Measurements from ENCODE around the gene ZDHHC6.
"Not testable (repeated sequence)": the region's sequence is repeated elsewhere in the genome, so short reads cannot be mapped to it uniquely, and the experiment has no call there.

The ZDHHC6 gene

GRCh38 chr10:112442063-112442462 lies 4.7 kb downstream of the ZDHHC6 start:
- no peak for DNase-seq

DNA sequence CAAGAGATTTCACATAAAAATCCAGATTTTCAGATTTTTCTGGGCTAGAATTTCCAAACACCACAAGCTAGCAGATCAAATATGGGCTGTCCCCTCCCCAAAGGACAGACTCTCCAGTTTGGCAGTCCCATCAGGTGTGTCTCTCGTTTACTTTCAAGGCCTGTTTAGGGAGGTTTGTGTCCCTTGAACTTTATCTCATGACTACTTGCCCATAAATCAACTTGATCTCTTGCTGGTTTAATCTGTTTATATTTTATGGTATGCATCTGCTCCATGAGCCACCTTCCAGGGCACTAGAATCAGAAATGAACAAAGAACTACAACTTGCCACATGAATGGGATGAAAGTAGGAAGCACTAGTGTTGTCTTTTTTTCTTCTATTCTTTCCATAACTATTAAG lies 5.2 kb downstream of the ZDHHC6 start:
- no peak for DNase-seq

DNA sequence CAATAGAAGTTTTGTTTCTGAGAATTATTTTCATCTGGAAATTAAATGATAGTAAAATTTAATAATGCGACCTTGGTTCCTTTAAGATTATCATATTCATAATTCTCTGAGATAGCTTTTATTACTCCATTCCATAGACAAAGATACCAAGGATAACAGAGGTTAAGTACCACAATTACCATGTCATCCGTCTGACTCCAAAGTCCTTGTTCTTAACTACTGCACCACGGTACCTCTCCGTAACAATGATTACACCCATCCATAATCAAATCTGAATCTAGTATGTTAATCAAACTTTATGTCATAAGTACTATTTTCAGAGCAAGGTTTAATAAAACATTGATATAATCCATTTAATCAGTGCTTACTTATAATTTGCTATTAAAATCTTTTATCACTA lies 8.4 kb downstream of the ZDHHC6 start:
- DNase-seq, result no peak

GRCh38 chr10:112434988-112435619 lies 11.6 kb downstream of the ZDHHC6 start:
- DNase-seq, result no peak

DNA sequence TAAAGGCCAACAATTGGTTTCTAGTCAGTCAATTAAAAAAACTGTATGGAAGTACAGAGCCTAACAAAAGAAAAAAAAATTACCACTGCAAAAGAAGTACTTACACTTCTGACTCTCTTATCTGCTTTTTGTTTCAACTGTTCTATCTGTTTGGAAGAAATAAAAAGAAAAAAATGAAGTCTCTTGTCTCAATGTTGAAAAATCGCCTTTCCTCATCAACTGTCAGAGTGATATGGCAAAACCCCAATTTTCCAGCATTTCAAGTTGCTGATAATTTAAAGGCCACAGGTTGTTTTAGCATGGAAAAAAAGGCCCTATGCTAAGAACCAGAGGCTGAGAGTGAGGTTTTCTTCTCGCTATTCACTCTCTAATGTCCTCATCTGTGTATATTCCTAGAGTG lies 13.6 kb downstream of the ZDHHC6 start:
- no peak for DNase-seq

DNA sequence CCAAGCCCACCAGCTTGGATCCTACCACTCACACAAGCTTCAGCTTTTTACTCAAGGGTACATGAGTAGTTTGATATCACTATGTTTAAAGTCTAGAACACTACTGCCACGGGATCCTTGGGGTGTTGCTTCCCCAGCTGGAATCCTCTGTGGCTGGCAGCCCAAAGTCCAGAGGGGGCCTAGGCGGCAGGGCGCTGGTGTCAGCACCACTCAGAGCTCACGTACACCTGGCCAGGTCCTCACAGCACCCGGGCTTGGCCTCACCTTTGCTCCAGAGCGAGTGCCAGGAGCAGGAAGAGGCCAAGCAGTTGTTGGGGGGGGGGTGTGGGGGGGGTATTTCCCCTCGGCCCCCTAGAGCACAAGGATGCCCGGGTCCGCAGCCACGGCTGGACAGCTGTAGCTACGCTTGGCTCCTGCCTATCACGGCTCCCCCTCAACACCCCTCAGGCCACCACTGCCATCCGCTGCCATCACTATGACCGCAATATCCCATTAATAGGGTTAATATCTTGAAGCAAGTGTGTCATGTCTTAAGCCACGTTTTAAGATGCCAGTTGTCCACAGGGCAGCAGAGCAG lies 17.0 kb downstream of the ZDHHC6 start:
- DNase-seq, result no peak

GRCh38 chr10:112429147-112429546 lies 17.6 kb downstream of the ZDHHC6 start:
- no peak for DNase-seq

- DNase-seq, result no peak
Measured at GRCh38 chr10:112426111-112426510, 20.6 kb downstream of the ZDHHC6 start.

- no peak for DNase-seq
Measured at GRCh38 chr10:112424651-112425050, 22.1 kb downstream of the ZDHHC6 start.

DNA sequence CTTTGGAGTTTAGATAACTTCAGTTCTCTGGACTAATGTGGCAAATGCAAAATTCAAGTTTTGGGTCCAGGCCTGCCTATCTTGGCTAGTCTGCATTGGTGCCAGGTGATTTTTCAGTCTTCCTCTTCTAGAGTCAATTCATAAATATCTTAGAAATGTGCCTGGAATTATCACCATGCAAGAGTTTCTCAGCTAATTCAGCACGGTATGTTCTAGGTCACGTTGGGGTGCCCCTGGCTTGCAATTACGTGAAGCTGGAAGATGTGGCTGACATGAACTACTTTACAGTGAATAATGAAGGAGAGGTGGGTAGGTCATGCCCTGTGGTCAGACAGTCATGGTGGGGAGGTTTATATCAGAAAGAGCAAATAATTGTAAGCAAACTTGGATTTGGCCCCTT lies 25.0 kb downstream of the ZDHHC6 start:
- DNase-seq, result no peak

GRCh38 chr10:112412696-112413095 lies 34.0 kb downstream of the ZDHHC6 start:
- DNase-seq, result no peak

- DNase-seq, result no peak
Measured at GRCh38 chr10:112409755-112410154, 37.0 kb downstream of the ZDHHC6 start.

- DNase-seq, result no peak
Measured at GRCh38 chr10:112409299-112409698, 37.4 kb downstream of the ZDHHC6 start.

GRCh38 chr10:112407696-112408095 lies 39.0 kb downstream of the ZDHHC6 start:
- no peak for DNase-seq

GRCh38 chr10:112406806-112407205 lies 39.9 kb downstream of the ZDHHC6 start:
- DNase-seq, result not testable (repeated sequence)

DNA sequence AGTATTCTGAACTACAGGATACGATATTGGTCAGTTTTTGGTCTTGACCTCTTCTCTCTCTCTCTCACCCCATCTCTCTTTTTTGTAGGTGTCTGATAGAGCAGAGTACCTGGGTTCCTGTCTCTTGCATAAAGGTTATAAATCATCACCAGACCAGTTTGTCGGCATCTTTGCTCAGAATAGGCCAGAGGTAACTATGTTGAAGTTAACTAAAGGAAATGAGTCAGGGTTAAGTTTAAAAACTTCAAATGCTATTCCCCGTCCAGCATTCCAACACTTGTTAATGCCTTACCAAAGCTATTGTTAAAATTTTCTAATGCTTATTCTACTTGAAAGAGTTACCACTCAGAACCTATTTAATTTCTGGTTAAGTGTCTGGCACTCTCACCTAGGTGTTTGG lies 42.1 kb downstream of the ZDHHC6 start:
- no peak for DNase-seq

GRCh38 chr10:112402917-112403316 lies 43.8 kb downstream of the ZDHHC6 start:
- DNase-seq, result no peak

GRCh38 chr10:112397592-112397991 lies 49.1 kb downstream of the ZDHHC6 start:
- no peak for DNase-seq

GRCh38 chr10:112395809-112396530 lies 50.7 kb downstream of the ZDHHC6 start:
- DNase-seq, result no peak

- no peak for DNase-seq
Measured at GRCh38 chr10:112394475-112394875, 52.2 kb downstream of the ZDHHC6 start.

DNA sequence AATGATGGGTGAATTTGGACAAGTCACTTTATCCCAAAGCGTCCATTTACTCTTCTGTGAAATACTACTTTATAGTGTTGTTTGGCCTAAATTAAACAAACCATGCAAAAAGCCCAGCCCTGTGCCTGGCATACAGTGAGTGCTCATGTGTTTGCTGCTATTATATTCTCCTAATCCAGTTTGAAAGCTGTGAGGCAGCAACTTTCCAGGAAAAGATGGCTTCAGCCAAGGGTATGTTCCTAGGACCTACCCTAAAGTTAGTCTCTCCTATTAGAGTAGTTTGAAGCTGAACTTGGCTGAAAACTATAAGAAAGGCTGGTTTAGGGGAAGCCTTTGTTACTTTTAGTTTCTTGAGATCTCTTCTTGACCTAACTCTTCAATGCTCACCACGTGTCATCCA lies 52.9 kb downstream of the ZDHHC6 start:
- no peak for DNase-seq

GRCh38 chr10:112393341-112393740 lies 53.4 kb downstream of the ZDHHC6 start:
- no peak for DNase-seq

DNA sequence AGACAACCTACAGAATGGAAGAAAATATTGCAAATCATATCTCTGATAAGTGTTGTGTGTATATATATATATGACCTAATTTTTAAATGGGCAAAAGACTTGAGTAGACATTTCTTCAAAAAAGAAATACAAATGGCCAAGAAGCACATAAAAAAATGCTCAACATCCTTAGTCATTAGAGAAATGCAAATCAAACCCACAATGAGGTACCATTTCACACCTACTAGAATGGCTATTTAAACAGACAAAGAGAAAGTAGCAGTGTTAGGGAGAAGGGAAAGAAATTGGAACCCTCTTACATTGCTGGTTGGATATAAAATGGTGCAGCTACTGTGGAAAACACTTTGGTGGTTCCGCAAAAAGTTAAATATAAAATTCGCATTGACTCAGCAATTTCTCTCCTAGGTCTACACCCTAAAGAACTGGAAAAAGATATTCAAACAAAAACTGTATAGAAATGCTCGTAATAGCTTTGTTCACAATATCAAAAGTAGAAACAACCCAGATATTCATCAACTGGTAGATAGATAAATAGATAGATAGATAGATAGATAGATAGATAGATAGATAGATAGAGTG lies 56.5 kb downstream of the ZDHHC6 start:
- no peak for DNase-seq

DNA sequence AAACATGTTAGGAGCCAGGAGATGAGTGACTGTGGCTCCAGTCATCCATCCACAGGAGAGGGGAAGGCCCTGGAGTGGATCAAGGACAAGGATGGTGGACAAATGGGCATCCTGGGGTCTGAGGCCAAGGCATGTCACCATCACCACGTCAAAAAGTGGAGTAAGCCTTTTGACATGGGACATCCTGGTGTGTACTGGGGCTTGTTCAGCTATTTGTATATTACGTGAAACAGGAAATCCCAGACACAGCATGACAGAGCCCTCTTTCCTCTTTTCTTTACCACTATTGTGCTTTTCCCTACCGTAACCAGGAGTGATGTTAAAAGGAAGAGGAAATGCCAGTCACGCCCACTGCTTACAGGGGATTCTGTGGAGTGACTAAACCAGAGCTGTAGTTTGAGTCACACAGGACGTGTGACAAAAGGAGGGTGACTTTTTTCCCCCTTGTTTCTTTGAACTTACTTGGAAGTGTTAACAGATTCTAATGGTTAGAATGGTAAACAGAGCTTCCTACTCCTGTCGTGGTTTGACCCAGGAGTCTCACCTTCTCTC lies 57.4 kb downstream of the ZDHHC6 start:
- DNase-seq, result no peak
